ENCODE data around the gene TPCN2. TPM values are rescaled to one million over a fixed set of nuclear protein-coding genes. Genes with fewer than 3 reads are reported as not detected.

Gene TPCN2
- total RNA-seq, 2 donors from 2014 or later = 14.5 to 21.1 TPM

DNA sequence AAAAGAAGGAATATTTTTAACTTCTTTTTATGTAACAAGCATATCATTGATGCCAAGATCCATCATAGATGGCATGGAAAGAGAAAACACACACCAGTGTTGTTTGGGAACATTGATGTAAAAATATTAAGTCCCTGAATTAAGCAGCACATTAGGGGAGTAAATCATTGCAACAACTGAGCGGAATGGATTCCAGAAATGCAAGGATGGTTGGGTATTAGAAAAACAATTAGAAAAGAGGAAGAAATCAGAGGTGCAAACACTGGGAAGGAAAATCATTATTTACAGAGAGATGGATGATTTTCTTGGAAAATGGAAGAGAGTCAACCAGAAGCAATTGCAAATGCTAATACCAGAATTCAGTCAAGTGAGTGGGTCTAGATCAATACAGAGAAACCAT lies 115.1 kb downstream of the TPCN2 start:
- no peaks in the 10 kb centered on the region for H3K27me3 ChIP-seq
- no peak overlapping the region for H3K4me3 ChIP-seq
- no peaks in the 10 kb centered on the region for H3K9me3 ChIP-seq
- H3K4me1 ChIP-seq = no peaks in the 10 kb centered on the region
- TF ChIP-seq CTCF (IDR thresholded peaks at IDR 0.05) = no peak
- no peak overlapping the region for H3K9ac ChIP-seq (ENCODE audit: low read depth in 2 of 2, low read length in 2 of 2)
- no peak for DNase-seq
- no peak overlapping the region for H3K27ac ChIP-seq
- H3K36me3 ChIP-seq = no peaks in the 10 kb centered on the region
- intact Hi-C loops (cut with DNase I) = no loop called here

DNA sequence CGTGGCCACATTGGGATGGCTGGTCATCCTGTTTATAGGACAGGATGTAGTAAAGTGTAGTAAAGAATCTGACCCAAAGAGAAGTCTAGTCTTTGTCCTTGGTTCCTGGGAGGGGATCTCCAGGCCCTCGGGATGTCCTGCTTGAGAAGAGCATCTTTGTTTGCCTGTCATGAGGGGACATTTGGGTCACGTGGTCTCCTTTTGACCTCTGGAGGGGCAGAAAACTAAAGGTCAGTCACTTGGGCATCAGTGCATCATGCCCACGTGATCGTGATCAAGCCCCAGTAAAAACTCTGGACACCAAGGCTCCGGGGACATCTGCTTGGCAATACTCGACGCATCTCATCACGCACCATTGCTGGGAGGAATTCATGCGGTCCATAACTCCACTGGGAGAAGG lies 116.1 kb downstream of the TPCN2 start:
- H3K27ac ChIP-seq = no peak overlapping the region
- H3K36me3 ChIP-seq = no peaks in the 10 kb centered on the region
- H3K4me3 ChIP-seq = no peak overlapping the region
- TF ChIP-seq CTCF (IDR thresholded peaks at IDR 0.05) = no peak
- H3K27me3 ChIP-seq = no peaks in the 10 kb centered on the region
- H3K4me1 ChIP-seq = no peaks in the 10 kb centered on the region
- H3K9ac ChIP-seq (ENCODE audit: low read depth in 2 of 2, low read length in 2 of 2) = no peak overlapping the region
- no peaks in the 10 kb centered on the region for H3K9me3 ChIP-seq
- intact Hi-C loops (cut with DNase I) = no loop called here
- no peak for DNase-seq

DNA sequence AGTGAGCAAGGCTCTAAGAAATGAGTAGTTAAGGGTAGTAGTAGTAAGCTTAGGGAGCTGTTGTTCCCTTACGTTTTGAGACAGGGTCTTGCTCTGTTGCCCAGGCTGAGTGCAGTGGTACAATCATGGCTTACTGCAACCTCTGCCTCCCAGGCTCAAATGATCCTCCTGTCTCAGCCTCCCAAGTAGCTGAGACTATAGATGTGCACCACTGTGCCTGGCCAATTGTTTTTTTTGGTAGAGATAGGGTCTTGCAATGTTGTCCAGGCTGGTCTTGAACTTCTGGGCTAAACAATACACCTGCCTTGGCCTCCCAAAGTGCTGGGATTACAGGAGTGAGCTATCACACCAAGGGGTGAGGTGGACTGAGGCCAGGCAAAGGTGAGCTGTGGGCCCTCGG lies 117.0 kb downstream of the TPCN2 start:
- H3K4me3 ChIP-seq = no peak overlapping the region
- intact Hi-C loops (cut with DNase I) = no loop called here
- no peak for DNase-seq
- no peaks in the 10 kb centered on the region for H3K4me1 ChIP-seq
- H3K27me3 ChIP-seq = no peaks in the 10 kb centered on the region
- no peak for TF ChIP-seq CTCF (IDR thresholded peaks at IDR 0.05)
- no peaks in the 10 kb centered on the region for H3K36me3 ChIP-seq
- H3K9me3 ChIP-seq = no peaks in the 10 kb centered on the region
- no peak overlapping the region for H3K27ac ChIP-seq
- H3K9ac ChIP-seq (ENCODE audit: low read depth in 2 of 2, low read length in 2 of 2) = no peak overlapping the region

DNA sequence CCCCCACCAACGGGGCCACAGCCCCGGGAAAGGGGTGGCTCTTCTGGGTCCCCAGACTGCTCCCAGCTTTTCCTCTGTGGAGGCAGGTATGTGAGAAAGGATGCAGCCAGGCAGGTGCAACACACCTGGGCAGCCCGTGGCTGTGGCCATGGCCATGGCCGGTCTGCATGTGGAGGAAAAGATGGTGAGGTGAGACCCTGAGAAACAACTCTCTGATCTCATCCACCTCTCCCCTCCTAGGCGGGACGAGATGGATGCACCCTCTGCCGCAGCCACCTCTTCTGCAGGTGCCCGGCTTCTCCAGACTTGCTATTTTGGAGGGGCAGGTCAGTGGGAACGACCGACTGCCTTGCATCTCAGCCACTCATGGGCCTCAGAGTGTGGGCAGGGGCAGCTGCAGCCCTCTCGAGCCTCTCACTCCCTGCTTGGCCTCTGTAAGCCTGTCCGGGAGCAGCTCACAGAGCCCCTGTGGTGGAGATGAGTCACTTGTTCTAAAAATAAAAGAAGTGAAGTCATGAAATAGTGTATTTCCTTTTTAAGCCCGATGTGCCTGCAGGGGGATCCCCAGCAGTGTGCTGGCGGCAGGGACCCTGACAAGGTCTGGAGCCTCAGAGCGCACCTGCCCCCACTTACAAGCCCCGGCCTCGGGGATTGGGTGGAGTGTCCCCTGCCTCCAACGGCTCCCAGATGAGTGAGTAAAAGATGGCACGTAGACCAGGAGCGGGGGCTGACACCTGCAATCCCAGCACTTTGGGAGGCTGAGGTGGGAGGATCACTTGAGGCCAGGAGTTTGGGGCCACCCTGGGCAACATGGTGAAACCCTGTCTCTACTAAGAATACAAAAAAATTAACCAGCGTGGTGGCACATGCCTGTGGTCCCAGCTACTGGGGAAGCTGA lies 117.7 kb downstream of the TPCN2 start:
- H3K9ac ChIP-seq (ENCODE audit: low read depth in 2 of 2, low read length in 2 of 2) = no peak overlapping the region

More for the DNA sequence above, 117.7 kb downstream of the TPCN2 start:
- no peak for TF ChIP-seq CTCF (IDR thresholded peaks at IDR 0.05)
- intact Hi-C loops (cut with DNase I) = no loop called here
- no peaks in the 10 kb centered on the region for H3K27me3 ChIP-seq
- H3K36me3 ChIP-seq = no peaks in the 10 kb centered on the region
- H3K9me3 ChIP-seq = no peaks in the 10 kb centered on the region
- H3K4me3 ChIP-seq = no peak overlapping the region
- no peaks in the 10 kb centered on the region for H3K4me1 ChIP-seq
- no peak overlapping the region for H3K27ac ChIP-seq
- no peak for DNase-seq

All from colonic mucosa (tissue), 4 donors.